Ecto neural progenitor cell (in vitro differentiated cells): ENCODE data around the gene RAP2A.

Experiments used
- DNase-seq: peaks from one replicate; pipeline ENCODE4 v3.0.0-alpha.2; 2018; ENCODE audit warnings: low spot score

The RAP2A gene

DNA sequence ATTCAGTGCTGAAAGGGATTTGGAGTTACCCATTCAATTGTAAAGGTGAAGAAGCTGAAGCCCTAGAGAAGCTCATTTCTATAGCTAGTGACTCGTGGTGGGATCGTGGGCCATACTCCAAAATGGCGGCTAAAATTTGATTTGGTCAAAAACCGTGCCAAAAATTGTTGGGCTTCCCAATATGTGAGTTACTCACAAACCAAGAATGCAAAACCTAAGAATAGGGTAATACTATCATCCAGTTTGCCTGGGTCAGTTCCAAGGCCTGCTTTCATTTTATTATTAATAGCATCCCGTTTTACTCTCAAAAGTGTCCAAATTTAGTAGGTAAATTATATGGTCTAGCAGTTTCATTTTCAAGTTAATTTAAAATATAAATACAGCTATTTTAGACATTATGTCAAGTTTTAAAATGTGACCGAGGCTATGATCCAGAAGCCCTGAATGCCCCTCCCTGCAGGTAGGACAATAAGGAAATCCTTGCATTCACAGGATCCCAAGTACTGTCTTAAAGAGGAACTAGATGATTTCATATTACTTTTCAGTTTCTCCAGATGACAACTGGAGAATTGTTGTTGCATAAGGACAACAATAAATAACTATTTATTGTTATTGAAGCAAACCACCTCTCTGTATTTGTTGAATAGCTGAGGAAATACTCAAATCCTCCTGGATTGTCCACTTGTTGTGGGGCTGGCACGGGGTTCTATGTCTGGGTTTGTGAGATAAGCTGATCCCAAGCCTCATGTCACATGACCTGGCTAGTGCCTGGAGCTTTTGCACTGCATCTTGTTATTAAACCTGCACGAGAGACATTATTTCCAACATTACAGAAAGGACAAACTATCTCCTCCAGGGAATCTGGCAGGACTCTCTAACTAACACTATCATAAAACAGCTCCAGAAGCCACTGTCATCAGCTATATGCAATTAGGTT, 11.6 kb upstream of the RAP2A start:
- DNase-seq, result no peak

DNA sequence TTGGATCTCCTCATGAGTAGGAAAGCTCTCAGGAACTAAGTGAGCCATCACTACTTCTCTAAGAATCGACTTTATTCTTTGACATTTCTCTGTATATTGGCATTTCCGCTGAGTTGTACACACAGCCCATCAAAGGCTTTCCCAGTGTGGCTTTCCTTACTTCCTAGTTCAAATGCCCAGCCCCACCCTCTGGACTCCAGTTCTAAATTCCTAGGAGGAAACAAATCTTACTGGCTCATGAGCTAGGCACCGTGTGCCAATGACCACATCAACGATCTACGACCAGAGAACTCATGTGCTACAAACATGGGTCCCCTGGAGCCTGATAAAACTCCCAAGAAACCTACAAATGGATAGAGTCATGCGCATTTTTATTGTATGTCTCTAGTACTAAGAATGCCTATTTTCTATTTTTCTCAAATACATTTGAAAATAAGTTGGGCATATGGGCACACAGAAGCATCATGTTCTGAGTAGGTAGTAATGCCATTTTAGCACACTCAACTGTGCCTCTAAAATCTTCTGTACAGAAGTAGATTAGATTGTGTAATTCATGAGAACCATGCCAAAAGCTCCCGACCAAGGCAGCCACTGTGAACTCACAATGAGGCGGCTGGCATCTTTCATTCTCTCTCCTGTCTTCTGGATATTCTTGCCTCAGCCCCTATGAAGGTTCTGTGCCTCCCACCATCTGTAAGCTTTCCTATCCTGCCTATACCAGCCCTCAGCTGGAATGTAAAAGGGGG, 10.5 kb upstream of the RAP2A start:
- DNase-seq, result no peak

DNA sequence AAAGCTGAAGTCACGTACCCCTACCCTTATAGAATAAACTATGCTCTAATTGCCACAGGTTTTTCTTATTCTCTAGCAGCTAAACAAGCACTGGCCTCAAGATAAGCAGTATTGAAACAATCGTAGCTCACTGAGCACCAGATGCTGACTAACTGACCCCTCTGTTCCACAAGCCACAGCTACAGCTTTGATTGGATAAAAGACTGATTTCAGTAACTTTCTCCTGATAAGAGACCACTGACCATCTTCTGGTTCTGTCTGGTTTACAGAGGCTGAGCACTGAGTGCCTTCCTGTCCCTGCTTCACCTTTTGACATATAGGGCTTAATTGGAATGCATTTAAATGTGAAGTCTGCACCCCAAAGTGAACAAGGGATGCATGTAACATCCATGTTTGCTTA, 8.4 kb upstream of the RAP2A start:
- DNase-seq, result no peak

DNA sequence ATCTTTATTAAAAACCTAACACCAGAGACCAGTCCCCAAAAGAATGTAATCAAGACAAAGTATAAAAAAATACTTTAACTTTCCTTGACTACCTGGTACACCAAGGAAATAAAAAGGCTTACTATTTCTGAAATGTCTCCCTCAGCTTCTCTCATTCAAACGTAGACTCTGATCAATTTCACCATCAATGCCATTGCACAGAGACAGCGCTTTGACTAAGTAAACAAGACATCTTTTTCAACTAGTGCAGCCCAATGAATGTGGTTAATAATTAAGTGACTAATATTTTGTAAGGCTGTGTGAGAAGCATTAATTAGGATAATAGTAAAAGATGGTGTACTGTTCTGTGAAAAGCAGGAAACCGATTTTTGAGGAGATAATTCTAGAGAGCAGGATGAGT, 7.3 kb upstream of the RAP2A start:
- no peak for DNase-seq

DNA sequence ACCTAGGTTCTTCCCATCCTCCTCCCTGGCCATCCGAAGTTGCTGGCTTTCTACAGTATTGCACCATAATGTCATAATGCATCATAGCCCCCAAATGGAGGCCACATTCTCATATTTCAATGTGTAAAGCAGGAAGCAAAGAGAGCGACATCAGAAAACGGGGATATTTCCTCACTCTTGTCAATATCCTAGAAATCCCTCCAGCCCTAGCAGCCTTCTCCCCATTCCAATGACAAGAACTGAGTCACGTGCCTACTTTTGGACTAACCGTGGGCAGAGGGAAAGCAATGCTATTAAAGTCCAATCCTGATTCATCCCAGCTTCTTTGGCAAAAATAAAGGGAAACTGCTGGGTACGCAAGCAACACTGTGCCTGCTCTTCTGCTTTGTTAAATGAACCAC, 4.3 kb upstream of the RAP2A start:
- DNase-seq, result no peak

DNA sequence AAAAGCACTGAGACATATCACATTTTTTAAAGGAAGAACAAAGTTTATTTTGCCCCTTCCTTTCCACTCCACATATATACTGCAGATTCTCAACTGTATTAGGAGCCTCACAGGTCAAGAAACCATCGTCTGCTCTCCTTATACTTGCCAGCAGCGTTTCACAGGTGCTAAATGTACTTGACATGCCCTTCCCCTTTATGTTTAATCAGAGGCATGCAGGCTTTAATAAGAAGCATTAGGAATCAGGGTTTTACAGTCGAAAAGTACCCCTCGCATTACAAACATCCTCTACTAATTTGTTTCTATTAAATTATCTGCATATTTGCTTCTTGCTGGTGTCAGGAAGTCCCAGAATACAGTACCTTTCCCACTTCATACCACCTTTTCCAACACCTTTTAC, 3.7 kb upstream of the RAP2A start:
- DNase-seq, result no peak

DNA sequence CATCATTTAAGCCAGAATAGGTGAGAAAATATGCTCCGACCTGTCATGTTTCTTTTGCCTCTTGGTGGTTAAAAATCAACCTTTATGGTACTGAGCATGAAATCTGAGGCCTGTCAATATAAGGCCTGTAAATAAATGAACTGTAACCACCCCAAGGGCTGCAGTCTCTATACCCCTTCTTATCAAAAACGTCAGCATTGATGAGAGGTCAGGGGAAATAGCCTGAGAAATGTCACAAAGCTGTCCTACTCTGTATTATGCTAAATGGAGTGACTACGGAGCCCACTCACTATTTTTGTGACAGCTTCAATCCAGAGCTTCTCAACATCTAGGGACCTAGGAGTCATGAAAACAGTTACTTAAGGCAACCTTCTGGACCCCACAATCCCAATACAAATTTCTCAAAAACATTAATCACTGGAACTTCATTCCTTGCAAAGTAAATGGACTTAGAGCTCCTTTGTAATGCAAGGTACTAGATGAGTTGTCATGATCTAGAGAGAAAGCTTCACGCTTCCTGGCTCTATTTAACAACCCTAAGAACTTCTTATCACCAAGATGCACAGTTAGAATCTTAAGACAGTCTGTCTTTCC, 2.7 kb upstream of the RAP2A start:
- DNase-seq, result no peak

DNA sequence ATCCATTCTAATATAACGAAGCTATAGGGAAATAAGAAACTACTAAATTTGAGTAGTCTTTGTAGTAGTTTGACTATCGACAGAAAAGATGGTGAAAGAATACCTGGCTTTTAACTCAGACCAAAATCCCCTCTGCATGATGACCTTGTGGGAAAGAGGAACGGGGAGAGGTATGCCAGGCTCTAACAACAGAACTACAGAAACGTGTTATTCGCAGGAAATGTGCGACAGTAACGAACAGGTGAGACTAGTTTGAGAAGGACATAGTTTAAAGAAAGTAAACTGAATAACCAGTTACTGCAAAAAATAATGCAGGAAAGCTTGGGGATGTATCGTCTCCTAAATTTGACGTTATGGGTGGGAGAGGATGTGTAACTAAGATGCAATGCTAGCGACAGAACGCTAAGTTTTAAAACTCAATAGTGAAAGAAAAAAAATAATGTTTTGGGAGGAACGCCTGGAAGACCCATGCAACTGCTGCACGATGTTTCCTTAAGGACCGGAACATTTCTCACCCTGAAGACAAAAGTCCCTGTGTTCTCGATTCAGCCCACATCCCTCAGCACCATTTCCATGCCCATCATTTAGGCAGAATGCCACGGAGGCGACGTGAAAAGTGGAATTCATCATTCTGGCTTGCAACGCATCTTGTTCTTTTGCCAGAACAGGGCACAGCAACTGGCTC, 1.6 kb upstream of the RAP2A start:
- DNase-seq, result no peak

DNA sequence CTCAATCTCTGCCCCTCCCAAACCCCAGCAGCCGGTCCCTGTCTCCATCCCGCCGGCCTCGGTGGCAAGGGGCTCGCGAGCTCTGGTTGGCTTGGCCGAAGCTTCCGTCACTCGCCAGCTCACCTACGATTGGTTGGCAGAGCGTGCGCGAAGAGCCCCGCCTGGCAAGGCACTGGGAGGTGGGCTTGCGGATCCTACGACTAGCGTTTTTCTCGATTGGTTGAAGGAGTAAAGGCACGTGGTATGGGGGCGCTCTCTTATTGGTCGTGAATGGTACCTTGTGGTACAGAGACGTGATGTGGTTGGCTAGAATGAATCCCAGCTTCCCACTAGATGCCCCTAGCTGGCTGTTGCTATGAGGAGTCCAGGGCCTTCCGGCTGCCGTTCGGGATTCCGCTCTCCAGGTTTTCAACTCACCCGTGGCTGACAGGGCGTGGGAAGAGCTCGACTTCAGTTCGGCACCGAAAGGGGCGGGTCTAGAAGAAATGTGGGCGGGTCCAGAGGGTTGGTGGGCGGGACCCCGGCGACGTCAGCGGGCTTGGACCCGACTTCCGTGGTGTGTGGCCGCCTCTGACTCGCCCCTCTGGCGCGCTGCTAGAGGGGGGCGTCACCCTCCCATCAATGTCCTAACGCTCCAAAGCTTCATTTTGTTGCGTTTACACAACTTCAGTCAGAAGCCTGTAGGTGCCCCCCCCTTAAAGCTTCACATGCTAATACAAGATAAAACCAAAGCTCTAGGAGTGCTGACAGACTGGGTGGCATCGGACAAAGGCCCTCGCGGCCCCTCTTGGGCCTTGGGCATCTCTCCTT, 847 bp upstream of the RAP2A start:
- peak; percentile 99 for DNase-seq

DNA sequence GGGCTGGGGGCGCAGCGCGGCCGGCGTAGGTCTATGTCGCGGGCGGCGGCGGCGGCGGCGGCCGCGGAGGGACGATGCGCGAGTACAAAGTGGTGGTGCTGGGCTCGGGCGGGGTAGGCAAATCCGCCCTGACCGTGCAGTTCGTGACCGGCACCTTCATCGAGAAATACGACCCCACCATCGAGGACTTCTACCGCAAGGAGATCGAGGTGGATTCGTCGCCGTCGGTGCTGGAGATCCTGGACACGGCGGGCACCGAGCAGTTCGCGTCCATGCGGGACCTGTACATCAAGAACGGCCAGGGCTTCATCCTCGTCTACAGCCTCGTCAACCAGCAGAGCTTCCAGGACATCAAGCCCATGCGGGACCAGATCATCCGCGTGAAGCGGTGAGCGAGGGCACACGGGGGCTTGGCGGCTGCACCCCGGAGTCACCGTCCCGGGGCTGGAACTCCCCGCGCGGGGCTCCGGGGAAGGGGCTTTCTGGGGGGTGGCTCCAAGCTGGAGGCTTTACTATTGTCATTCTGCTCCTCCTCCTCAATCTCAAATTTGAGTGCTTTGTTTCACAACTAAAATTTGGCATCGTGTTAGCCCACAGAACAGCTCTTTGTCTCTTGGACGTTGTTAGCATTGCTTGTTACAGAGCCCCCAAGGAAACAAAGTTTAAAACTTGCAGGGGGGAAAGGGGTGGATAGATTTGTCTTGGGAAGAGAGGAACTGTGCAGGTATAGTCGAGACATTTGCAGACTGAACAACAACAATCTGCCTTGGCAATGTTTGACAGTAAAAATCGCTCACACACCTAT, 630 bp downstream of the RAP2A start:
- peak; percentile 76 for DNase-seq

DNA sequence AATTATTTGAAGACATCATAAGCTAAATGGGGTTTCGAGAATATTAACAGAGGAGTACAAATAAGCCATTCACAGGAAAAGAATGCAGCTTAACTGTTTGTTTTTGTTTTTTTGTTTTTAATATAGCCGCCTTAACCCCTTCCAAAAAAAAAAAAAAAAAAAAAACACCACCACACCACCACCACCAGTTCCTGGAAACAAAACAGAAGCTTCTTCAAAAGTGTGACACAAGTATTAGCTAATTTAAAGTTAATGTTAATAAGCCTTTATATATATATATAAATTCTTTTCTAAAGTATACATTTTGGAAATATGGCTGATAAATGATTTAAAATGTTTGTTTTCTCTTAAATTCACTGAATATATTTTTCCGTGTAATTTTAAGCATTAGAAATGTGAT, 1.4 kb downstream of the RAP2A start:
- no peak for DNase-seq

DNA sequence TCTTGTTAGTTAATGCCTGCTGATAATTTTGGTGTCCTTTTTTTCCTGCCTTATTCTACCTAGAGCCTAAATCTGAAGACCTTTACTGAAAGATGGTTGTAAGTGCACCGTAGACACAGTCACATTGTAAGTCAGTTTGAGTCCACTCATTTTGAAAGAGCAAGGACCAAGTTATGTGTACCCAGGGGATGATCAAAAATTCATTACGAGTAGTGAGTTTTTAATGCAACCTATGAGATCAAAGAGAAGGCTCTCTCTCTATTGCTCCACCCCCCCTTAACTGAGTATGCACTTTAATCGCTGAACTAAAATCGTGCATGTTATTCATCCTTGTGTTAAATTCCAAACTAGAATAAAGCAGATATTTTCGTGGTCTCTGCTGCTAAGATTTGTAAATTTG, 1.8 kb downstream of the RAP2A start:
- no peak for DNase-seq

DNA sequence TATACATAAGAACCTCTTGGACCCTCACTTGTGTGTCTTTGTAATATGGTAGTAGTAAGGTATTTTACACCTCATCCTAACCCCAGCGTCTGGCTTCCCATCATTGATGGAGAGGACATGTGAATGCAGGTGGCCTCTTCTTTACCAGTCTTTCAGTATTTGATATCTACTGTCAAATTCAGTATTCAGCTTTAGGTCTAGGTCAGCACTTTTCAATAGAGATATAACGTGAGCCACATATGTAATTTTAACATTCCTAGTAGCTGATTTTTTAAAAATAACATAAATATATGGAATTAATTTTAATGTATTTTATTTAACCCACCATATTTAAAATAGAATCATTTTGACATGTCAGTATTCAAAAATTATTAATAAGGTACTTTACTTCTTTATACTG, 2.9 kb downstream of the RAP2A start:
- DNase-seq, result no peak

DNA sequence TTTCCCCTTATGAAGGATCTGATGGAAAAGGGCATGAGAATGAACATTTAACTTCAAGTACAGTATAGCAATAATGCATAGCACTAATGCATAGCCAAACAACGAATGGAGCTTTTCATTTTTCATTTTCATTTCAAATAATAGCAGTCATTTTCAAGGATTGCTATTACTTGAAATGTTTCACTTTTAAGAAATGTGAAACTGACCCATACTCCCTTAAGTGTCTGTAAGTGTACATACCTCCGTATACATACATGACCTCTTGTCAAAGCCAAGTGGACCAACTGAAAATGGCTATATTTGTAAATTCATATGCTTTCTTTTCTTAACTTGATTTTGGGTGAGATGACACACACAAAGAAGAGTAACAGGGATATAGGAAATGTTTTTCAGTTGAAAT, 3.8 kb downstream of the RAP2A start:
- DNase-seq, result no peak

DNA sequence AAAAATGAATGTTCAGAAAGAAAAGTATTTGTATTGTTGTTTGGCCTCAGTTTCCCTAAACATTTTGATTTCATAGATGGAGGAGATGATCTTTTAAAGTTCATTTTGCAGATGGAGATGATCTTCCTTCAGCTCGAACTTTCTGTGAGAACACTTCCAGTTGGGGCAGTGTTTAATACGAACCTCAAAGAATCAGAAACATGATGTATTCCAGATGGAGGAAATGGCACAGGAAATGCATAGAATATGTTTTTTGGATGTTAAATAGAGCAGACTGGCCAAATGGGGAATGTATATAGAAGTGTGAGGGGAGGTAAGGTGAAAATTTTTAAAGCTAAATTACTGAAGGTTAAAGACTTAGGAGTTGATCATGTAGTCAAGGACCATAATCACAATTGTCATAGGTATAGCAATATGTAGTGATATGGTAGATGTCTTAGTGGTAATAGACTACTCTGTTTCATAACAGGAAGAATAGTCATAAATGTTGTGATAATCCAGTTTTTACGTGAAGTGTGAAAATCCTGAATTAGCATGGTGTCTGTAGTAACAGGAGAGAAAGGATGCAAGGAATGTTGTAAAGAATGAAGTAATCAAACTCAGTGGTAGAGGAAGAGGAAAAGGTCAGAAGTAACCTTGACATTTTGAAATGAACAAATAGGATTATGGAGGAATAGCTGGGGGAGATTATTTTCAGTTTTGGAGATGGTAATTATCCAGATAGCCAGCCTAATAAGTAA, 5.1 kb downstream of the RAP2A start:
- no peak for DNase-seq

DNA sequence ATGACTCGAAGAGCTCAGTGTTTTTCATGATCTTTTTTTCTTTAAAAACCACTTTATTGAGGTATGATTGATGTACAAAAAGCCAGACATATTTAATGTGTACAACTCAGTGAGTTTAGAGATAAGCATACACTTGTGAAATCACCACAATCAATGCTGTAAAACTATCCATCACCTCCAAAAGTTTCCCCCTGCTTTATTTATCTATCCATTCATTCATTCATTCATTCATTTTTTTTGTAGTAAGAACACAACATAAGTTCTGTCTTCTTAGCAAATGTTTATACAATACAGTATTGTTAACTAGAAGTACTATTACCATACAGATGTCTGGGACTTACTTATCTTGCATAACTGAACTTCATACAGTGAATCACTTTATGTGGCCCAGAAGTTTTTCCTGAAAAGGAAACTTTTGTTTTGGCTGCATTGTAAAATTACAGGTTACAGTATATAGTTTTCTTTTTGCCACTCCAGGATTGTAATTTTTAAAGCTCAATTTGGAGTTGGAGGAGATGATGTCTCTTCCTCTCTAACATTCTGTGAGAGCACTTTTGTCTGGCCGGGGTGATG, 6.7 kb downstream of the RAP2A start:
- DNase-seq, result no peak

DNA sequence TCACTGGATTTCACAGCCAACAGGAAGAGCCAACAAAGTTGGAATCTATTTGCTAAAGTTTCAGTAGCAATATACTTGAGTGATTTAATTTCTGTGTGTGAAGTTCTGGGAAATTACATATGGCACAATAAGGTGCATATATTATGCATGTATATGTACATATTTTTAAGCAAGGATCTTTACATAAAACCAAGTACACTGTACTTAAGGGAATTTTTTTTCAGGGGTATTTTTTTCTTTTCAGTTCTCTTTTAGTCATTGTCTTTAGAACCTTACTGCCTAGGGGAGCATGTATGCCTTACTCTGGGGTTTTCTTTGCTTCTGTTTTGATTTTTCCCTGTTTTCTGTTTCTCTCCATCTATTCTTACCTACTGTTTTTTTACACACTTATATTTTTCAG, 7.4 kb downstream of the RAP2A start:
- no peak for DNase-seq

DNA sequence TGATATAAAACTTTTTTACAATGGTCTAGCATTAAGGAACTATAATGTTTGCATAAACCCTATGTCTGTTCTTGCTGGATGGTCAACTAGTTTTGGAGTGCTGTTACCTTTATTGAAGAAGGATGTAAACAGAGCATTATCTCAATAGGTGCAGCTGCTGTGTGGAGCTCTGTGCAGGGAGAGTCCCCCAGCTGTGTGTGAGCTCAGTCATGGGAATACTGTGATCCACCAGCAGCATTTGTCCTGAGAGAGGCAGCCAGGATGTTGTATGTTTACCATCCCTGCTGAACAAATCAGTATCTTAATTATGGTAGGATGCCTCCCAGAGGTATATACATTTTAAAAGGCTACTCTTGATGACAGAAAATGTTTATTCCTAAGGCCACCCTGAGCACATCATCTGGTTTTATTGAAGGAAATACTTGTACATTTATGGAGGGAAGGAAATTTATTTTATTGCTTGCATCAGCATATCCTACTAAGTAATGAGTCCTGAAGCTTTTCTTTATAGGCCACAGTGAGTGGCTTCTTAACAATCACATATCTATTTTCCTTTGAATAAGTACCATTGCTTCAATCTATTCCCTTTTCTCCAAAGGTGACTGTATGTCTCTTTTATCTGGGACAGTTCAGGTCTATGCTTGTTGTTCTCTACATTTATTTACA, 11.7 kb downstream of the RAP2A start:
- no peak for DNase-seq

DNA sequence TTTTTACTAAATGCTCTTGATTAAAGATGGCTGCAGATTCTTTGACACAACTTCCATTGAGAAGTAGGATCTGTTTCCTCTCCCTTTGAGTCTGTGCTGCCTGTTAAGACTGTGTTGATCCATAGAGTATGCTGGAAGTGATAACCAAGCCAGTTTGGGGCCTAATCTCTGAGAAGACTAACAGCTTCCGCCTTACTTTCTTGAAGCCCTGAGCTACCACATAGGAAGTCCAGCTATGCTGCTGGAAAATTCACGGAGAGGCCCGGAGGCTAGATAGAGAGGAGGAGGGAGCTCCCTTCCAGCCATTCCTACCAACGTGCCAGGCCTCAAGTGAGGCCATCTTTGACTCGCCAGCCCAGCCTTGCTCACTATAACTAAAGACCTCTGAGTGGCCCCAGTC, 12.5 kb downstream of the RAP2A start:
- no peak for DNase-seq
